GM12872 (cell line): ENCODE data around the gene CABCOCO1.

Experiments used
- CTCF ChIP-seq: IDR thresholded peaks from 3 replicates; pipeline ENCODE4 v1.5.1; 2011; ENCODE audit warnings: low read depth, mild to moderate bottlenecking, low read length, moderate library complexity; ENCODE audit not compliant: insufficient read depth

CABCOCO1 gene

GRCh38 chr10:61642150-61642571 lies 20.6 kb upstream of the CABCOCO1 start:
- TF ChIP-seq CTCF, result no peak

- TF ChIP-seq CTCF, result no peak
Observed at GRCh38 chr10:61642676-61643075, 20.1 kb upstream of the CABCOCO1 start.

GRCh38 chr10:61643316-61643751 lies 19.4 kb upstream of the CABCOCO1 start:
- TF ChIP-seq CTCF, result no peak

GRCh38 chr10:61653699-61654098 lies 9.0 kb upstream of the CABCOCO1 start:
- TF ChIP-seq CTCF, result no peak

- no peak for TF ChIP-seq CTCF
Observed at GRCh38 chr10:61655335-61655851, 7.3 kb upstream of the CABCOCO1 start.

DNA sequence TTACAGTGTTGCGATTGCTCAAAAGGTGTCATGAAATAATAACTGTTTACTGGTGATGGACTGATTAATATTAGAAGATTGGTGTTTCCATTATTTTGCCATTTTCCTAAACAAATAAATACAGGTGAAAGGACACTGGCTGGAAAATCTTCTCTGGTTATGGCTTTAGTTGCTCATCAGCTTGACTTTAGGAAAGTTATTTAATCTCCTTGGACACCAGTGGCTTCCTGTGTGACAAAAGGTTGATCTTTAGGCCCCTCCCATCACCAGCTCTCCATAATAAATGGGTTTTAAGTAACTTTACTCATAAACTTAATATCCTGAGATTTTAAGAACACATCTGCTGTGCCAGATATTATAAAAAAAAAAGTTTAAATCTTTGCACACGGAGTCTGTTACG lies 737 bp downstream of the CABCOCO1 start:
- no peak for TF ChIP-seq CTCF

DNA sequence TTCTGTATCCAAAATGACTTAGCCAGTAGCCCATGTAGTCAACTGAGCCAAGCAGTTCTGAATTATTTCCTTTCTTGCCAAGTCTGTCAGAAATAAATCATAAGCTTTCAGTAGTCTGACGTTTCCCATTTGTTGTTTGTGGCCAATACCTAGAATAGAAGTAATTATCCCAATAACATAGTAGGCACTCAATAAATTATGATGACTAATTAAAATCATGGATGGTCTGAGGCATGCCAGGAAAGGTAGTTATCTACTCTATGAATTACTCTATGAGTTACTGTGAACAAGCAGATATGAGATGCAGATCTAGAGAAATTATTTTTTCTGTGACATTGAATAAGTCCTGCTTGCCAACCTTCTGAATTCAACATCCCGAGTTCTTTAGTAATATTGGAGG lies 2.3 kb downstream of the CABCOCO1 start:
- no peak for TF ChIP-seq CTCF
